HG03039 (cell line): ENCODE measurements around the gene SPATA2.
"Not testable (repeated sequence)": the region's sequence is repeated elsewhere in the genome, so short reads cannot be mapped to it uniquely, and the experiment has no call there.

Source experiments
- ATAC-seq: cut with Tn5 transposase; IDR thresholded peaks from one replicate; pipeline ENCODE4 v1.9.1; 2021; ENCODE audit warnings: mild to moderate bottlenecking, moderate library complexity; ENCODE audit not compliant: unreplicated experiment

Gene SPATA2, protein sequence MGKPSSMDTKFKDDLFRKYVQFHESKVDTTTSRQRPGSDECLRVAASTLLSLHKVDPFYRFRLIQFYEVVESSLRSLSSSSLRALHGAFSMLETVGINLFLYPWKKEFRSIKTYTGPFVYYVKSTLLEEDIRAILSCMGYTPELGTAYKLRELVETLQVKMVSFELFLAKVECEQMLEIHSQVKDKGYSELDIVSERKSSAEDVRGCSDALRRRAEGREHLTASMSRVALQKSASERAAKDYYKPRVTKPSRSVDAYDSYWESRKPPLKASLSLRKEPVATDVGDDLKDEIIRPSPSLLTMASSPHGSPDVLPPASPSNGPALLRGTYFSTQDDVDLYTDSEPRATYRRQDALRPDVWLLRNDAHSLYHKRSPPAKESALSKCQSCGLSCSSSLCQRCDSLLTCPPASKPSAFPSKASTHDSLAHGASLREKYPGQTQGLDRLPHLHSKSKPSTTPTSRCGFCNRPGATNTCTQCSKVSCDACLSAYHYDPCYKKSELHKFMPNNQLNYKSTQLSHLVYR

DNA sequence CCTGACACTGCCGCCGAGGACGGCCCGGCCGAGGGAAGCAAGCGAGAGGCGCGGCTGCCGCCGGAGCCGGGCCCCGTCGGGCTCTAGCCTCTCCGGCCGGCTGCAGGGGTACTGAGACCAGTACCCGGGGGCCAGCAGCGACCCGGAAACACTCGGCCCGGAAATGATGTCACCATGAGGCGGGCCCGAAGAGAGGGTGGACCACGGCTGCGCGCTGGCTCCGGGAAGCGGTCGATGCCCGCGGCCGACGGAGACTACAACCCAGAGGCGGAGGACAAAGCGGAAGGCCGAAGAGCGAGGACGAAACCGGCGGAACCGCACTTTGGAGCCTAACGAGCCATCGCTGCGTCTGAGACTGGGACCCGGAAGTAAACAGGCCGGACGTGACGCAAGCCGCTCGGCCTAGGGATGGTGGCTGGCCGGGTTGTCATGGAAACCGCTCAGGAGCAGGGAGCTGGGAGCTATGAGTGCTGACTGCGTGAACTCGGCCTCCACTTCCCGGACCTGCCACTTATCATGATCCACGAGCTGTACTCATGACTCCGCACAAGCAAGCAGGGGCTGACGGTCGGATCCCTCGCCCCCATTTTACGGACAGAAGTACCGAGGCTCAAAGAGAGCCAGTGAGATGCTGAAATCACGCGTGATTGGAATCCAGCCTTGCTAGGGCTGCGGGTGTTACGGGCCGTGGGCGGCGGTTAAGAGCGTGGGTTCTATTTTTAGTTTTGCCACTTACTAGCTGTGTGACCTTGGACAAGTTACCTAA lies at the start of gene SPATA2:
Gene SPATA2, minus strand, starts transcription at position 150 of the 766 bp plus-strand sequence. CDS start 7,039 bp downstream, outside the sequence.
- peak; percentile 76 for ATAC-seq

DNA sequence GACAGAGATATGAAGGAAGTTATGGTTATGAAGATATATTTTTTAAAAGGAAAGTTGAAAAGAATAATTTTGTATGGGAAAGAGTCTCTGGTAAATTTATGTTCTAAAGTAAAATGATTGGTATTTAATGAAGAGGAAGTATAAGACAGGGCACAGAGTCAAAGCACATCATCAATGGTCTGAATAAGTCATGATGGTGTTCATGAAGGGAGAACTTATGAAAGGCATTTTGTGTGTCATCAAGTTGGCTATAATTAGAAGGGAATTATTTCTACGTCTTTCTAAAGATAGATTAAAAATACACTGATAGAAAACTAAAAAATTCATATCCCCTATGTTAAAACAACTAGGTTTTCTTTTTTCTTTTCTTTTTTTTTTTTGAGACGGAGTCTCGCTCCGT lies 46.1 kb upstream of the SPATA2 start:
- no peak for ATAC-seq

DNA sequence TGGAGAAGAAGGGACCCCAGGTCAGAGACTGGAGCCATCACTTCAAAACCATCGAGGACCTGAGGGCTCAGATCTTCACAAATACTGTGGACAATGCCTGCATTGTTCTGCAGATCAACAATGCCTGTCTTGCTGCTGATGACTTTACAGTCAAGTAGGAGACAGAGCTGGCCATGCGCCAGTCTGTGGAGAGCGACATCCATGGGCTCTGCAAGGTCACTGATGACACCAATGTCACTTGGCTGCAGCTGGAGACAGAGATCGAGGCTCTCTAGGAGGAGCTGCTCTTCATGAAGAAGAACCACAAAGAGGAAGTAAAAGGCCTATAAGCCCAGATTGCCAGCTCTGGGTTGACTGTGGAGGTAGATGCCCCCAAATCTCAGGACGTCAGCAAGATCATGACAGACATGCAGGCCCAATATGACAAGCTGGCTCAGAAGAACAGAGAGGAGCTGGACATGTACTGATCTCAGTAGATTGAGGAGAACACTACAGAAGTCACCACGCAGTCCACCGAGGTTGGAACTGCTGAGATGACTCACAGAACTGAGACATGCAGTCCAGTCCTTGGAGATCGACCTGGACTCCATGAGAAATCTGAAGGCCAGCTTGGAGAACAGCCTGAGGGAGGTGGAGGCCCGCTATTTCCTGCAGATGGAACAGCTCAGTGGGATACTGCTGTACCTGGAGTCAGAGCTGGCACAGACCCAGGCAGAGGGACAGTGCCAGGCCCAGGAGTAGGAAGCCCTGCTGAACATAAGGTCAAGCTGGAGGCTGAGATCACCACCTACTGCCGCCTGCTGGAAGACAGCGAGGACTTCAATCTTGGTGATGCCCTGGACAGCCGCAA lies 42.0 kb upstream of the SPATA2 start:
- ATAC-seq = not testable (repeated sequence)

DNA sequence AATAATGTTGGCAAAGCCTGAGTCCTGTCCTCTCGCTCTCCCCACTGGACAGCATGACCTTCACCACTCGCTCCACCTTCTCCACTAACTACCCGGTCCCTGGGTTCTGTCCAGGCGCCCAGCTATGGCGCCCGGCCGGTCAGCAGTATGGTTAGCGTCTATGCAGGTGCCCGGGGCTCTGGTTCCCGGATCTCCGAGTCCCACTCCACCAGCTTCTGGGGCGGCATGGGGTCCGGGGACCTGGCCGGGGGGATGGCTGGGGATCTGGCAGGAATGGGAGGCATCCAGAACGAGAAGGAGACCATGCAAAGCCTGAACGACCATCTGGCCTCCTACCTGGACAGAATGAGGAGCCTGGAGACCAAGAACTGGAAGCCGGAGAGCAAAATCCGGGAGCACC lies 41.4 kb upstream of the SPATA2 start:
- no peak for ATAC-seq

DNA sequence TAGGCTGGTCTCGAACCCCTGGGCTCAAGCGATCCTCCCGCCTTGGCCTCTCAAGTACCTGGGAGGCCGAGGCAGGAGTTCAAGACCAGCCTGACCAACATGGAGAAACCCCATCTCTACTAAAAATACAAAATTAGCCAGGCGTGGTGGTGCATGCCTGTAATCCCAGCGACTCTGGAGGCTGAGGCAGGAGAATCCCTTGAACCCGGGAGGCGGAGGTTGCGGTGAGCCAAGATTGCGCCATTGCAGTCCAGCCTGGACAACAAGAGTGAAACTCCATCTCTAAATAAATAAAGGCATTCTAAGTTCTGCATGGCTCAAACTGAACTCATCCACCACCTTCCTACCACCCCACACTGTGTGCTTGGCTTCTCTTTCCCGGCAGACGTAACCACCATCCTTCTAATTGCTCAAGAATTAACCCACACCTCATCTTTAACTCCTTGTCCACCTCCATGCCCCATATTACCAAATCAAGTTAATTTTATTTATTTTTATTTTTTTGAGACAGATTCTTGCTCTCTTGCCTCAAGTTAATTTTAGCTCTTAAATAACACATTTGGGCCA lies 40.6 kb upstream of the SPATA2 start:
- not testable (repeated sequence) for ATAC-seq

DNA sequence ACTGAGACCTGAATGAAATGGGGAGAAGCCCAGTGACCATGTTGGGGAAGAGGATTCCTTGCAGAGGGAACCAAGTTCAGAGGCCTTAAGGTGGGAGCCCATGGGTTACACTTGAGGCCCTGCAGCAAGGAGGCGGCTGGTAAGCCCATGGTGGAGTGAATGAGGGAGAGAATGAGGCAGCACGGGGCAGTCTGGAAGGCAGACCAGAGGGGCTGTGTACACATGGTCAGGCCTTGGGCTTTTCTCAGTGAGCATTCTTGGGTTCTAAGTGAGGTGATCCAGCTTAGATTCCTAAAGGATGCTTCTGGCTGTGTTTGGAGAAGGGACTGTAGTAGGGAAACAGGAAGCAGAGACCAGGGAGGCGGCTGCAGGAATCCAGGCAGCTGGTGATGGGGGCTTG lies 39.8 kb upstream of the SPATA2 start:
- no peak for ATAC-seq

DNA sequence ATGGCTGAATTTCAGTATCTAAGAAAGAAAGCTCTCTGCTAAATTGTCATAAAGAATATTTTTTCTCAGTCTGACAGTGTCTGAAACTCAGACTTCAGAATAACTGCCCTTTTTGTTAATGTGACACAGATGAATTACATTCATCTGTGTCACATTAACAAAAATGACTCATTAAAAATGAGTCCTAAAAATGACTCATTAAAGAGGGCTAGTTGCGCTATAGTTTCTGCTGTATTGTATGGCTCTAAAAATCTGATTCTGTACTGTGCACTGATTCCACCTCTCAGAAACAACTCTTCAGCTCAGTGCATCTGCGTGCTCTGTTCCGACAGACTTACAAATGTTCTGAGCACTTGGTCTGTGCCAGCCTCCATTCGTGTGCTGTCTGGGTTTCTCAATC lies 35.8 kb upstream of the SPATA2 start:
- no peak for ATAC-seq

DNA sequence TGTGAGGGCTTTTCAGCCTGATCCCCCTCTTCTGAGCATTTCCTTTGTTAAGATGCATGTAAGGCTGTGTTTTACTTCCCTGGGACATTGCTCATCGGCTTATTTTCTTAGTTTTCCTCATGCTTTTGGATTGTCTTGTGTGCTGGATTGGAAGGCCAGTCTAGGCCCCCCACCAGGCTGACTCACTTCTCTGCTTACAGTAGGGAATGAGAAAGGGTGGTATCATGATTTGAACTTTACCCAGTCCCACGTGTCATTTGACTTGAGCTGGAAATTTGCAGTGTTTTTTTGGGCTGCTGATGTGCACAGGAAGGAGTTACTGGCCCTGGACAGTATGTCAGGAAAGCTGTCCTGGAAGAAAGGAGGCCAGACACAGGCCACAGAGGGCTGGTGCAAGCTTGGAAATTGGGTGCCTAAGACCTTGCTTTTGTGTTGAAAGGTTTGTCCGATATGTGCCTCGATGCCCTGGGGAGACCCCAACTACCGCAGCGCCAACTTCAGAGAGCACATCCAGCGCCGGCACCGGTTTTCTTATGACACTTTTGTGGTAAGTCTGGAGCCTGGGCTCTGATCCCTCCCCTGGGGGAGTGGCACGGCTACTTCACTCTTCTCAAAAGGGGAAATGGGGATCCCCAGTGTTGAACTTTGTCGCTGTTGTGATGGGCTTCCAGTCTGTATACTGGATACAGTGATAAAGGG lies 33.6 kb upstream of the SPATA2 start:
- ATAC-seq = no peak

DNA sequence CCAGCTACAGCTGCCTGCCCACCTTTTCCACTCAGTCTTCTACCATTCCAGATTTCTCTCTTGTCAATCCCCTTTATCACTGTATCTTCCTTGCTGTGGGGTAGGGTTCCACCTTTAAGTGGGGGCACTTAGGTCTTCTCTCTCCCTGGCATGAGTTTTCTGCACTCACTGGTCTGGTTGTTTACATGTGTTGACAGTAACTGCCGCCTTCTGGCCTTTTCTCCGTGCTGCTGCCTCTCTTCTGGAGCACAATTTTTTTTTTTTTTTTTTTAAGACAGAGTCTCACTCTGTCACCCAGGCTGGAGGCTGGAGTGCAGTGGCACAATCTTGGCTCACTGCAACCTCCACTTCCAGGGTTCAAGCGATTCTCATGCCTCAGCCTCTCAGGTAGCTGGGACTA lies 32.8 kb upstream of the SPATA2 start:
- no peak for ATAC-seq

DNA sequence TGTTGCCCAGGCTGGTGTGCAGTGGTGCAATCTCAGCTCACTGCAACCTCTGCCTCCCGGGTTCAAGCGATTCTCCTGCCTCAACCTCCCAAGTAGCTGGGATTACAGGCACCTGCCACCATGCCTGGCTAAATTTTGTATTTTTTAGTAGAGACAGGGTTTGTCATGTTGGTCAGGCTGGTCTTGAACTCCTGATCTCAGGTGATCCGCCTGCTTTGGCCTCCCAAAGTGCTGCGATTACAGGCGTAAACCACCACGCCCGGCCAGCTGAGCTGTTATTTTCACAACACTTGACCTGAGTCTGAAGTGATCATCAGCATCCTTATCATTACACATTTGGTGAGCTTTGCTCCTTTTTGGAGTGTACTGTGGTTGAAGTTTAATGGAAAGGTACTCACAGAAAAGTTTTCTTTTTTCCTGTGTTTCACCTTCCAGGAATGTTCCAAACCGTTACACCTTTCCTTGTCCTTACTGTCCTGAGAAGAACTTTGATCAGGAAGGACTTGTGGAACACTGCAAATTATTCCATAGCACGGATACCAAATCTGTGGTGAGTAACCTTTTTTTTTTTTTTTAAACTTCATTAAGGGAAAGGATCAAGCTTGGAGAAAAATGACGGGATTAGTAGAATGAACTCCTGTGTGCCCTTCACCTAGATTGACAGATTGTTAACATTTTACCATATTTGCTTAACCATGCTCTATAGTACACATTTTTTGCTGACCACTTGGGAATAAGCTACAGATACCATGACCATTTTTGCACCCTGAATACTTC lies 30.6 kb upstream of the SPATA2 start:
- ATAC-seq = no peak

DNA sequence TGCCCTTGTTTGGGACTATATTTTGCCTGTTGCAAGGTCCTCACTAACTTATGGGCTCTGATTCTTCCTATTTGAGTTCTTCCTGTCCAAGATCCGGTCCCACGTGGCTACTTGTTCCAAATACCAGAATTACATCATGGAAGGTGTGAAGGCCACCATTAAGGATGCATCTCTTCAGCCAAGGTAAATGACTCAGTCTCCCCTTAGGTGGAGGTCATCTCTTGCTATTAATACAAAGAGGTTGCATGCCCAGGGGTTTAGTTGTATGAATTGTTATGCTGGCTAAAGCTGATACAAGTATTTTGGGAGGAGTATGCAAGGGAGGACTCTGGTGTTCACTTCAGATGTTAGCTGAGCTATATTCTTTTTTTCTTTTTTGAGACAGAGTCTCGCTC lies 30.0 kb upstream of the SPATA2 start:
- ATAC-seq = no peak

DNA sequence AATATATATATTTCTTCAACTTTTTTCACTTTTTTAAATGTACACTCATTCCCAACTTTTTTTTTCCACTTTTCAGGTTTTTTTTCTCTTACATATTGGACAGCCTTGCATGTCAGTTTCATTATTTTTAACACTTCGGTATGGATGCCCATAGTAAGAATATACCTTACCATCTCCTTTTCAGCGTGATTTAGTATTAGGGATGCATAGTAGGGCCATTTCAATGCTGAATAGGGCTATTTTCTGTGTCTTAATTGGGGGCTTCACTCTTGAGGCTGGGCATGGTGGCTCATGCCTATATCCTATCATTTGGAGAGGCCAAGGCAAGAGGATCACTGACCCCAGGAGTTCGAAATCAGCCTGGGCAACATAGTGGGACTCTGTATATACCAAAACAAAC lies 27.6 kb upstream of the SPATA2 start:
- no peak for ATAC-seq

DNA sequence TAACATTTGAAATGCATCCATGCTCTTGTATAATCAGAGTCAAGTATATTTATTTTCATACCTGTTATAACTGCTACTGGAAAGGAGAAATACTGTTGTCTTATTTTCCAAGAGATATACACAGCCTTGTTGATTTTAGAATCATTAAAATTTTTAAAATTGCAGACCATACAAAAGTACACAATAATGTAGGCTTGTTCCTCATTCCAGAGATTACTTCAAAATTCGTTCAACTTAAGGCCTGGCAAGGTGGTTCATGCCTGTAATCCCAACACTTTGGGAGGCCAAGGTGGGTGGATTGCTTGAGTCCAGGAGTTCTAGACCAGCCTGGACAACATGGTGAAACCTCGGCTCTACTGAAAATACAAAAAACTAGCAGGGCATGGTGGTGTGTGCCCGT lies 27.0 kb upstream of the SPATA2 start:
- ATAC-seq = no peak

DNA sequence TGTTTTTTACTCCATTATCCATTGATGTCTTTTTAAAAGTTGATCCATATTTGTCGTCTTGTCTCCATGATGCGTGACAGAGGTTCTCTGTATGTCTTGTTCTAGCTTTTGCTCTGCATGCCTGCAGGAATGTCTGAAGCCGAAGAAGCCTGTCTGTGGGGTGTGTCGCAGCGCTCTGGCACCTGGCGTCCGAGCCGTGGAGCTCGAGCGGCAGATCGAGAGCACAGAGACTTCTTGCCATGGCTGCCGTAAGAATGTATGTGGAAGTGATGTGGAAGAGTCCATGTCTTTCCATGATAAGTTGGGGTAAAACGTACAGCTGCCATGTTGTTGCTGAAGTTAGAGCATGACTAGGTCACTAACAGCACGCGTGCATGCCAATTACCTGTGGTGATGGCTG lies 26.1 kb upstream of the SPATA2 start:
- no peak for ATAC-seq

DNA sequence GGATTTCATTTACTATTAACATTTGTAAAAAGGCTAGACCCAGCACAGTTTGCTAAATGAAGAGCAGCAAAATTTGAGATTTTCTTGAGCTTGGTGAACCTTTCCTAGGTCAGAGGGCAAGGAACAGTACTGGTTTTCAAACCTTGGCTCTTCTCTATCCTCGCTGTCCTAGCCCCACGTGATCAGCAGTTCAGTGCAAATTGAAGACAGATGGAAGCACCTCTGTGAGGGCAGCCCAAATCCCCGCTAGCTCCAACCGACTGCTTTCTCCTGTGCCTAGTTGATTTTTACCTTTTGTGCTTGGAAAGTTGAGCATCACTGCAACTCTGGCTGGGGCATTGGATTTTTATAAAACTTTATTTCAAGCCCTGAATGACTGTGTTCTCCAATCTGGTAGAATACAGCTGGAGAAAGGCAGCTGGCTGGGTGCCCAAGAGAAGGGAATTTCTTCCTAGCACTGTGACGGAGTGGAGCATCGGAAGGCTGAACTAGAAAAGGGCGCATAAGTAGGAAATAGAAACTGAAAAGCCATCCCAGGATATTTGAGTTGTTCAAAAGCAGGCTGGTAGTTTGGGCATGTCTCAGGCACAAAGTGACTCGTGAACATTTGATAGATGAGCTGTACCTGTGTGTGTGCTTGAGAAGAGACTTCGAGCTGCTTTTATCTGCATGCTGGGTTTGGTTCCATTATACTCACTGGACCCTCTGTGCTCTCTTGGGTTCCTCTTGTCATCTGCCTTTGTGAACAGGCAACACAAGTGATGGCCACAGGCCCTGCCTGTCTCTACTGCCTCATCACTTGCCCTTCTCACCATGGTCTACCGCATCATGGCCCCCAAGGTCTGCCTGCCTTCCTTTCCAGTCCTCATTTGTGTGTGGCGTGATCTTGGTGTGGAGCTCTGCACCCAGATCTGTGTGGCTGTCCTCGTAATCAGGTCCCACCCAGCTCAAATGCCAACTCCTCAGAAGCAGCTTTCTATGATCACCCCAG lies 23.1 kb upstream of the SPATA2 start:
- no peak for ATAC-seq

DNA sequence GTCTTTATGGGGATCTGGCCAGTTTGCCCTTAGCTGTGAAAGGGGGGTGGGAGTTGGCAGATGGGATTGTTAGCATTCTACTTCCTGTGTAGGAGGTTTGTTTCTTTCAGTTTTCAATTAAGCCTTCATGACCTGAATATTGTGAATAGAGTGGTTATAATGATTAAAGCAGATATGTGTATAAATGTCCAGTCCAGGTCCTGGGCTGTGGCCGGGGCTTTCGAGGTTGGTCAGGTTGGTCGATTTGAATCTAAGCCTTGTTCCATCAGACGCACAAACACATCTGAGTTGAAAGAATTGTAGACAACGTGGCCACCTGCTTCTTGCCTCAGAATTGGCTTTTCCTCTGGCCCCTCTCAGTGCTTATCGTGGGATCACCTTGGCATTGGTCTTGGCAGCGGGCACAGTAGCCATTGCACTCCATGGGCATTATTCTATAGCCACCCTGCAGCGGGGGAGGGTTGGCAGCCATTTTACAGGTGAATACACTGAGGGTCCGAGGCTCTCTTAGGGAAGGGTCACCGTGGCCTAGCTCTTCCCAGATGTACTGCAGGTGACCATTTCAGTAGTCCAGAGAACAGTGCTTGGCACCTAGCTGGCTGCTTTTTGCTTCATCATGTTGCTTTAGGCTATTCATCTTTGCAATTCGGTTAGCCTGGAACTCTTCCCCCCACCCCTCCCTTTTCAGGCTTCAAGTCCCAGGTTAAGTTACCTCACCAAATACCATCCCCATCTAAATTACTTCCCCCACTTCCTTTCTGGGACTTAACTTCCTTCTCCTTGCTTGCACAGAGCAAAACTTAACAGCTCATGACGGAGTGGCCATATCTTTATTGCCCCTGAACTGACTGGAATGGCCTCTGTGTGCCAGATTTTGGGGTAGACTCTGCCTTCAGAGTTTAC lies 21.9 kb upstream of the SPATA2 start:
- ATAC-seq = no peak
